GM12878 (cell line): ENCODE data around the gene TCF7L1. TPM values are rescaled to one million over a fixed set of nuclear protein-coding genes. Genes with fewer than 3 reads are reported as not detected.

Experiments used
- ATAC-seq: fragments of 200-7000 bp; cut with Tn5 transposase; 3 replicates; pipeline ENCODE4 v1.9.1; 2020; ENCODE audit warnings: mild to moderate bottlenecking, moderate library complexity
- BruUV-seq: library from RNA; stranded (reverse); fragments of 400-500 nt; replicated peaks from 2 replicates; lab custom pipeline; 2021; lab: Mats Ljungman, UMichigan
- CTCF ChIA-PET: fragments of 300-600 bp; sonication (Branson Sonifier 250); formaldehyde crosslinking; extraction: SDS; loops from one replicate; lab custom pipeline; 2021; ENCODE audit warnings: inconsistent platforms; lab: Yijun Ruan, JAX
- POLR2A ChIA-PET: fragments of 350-600 bp; formaldehyde crosslinking; extraction: SDS; loops from one replicate; lab custom pipeline; 2021; ENCODE audit warnings: inconsistent platforms; lab: Charles Lee
- RAD21 ChIA-PET: fragments of 300-600 bp; sonication (Branson Sonifier 250); formaldehyde crosslinking; loops from one replicate; lab custom pipeline; 2023; ENCODE audit warnings: antibody characterized with exemption; ENCODE audit not compliant: unreplicated experiment; lab: Charles Lee
- SMC1A ChIA-PET: fragments of 300-600 bp; sonication (Branson Sonifier 250); formaldehyde crosslinking; loops from one replicate; lab custom pipeline; 2023; ENCODE audit not compliant: unreplicated experiment, uncharacterized antibody; lab: Charles Lee
- DNase-seq: peaks from one replicate; pipeline ENCODE4 v3.0.0-alpha.2; 2011; ENCODE audit warnings: low read depth, low spot score
- FAIRE-seq: peaks from 3 replicates; lab custom pipeline; 2011; peaks lifted over from hg19 to GRCh38; lab: Jason Lieb, UNC
- H2AFZ ChIP-seq: 2 replicates; pipeline ENCODE4 v1.6.0; 2011; ENCODE audit warnings: low read depth, low read length, control low read depth; ENCODE audit not compliant: control insufficient read depth
- H3K27ac ChIP-seq: 2 replicates; pipeline ENCODE4 v1.5.1; 2011; ENCODE audit warnings: control low read depth; ENCODE audit not compliant: control insufficient read depth, insufficient read depth
- H3K27me3 ChIP-seq, 2 experiments: replicated peaks in 1 of 2; 2 replicates each; pipeline versions ENCODE4 v1.6.0 to v1.6.1; 2011; ENCODE audit warnings: low read length in 1 of 2; ENCODE audit not compliant: control insufficient read depth in 2 of 2, insufficient read depth in 2 of 2
- H3K36me3 ChIP-seq, 2 experiments: 2 replicates each; pipeline ENCODE4 v1.5.1; 2011; ENCODE audit warnings: low read length in 1 of 2; ENCODE audit not compliant: control insufficient read depth in 2 of 2, insufficient read depth in 2 of 2
- H3K4me1 ChIP-seq: 2 replicates; pipeline ENCODE4 v1.6.1; 2011; ENCODE audit warnings: mild to moderate bottlenecking, low read length, moderate library complexity, mixed read lengths; ENCODE audit not compliant: control insufficient read depth, insufficient read depth
- H3K4me2 ChIP-seq: 2 replicates; pipeline ENCODE4 v1.6.0; 2011; ENCODE audit warnings: control low read depth; ENCODE audit not compliant: control insufficient read depth, insufficient read depth
- H3K4me3 ChIP-seq: fragments of 200-600 bp; sonication (generic); 2 replicates; pipeline ENCODE4 v1.5.1; 2016
- H3K79me2 ChIP-seq: 2 replicates; pipeline ENCODE4 v1.6.0; 2011; ENCODE audit warnings: low read length; ENCODE audit not compliant: control insufficient read depth, insufficient read depth
- H3K9ac ChIP-seq: 2 replicates; pipeline ENCODE4 v1.8.0; 2011; ENCODE audit warnings: low read length, control low read depth, mixed read lengths; ENCODE audit not compliant: control insufficient read depth, insufficient read depth
- H3K9me3 ChIP-seq: replicated peaks from 3 replicates; pipeline ENCODE4 v1.5.1; 2011; ENCODE audit warnings: mild to moderate bottlenecking, low read length; ENCODE audit not compliant: control insufficient read depth, insufficient read depth
- H4K20me1 ChIP-seq: 2 replicates; pipeline ENCODE4 v1.6.0; 2011; ENCODE audit not compliant: control insufficient read depth, insufficient read depth
- CBX3 ChIP-seq: fragments of 200-600 bp; sonication (generic); IDR thresholded peaks from 2 replicates; pipeline ENCODE4 v1.6.1; 2016; ENCODE audit warnings: low read depth, borderline replicate concordance
- HDGF ChIP-seq: fragments of 450-650 bp; IDR thresholded peaks from 2 replicates; pipeline ENCODE4 v1.6.1; 2016; ENCODE audit warnings: antibody characterized with exemption
- IKZF1 ChIP-seq: fragments of 450-650 bp; conservative IDR thresholded peaks from 2 replicates; pipeline ENCODE4 v1.6.1; 2017; ENCODE audit warnings: antibody characterized with exemption, mild to moderate bottlenecking
- LARP7 ChIP-seq: fragments of 450-650 bp; IDR thresholded peaks from 2 replicates; pipeline ENCODE4 v1.6.1; 2017; ENCODE audit warnings: mild to moderate bottlenecking
- MYB ChIP-seq: fragments of 150-350 bp; IDR thresholded peaks from 2 replicates; pipeline ENCODE4 v1.6.1; 2014; ENCODE audit warnings: mild to moderate bottlenecking, low read depth, low read length, borderline replicate concordance
- NBN ChIP-seq: fragments of 450-650 bp; IDR thresholded peaks from 2 replicates; pipeline ENCODE4 v1.6.1; 2016
- NR2C1 ChIP-seq: fragments of 450-650 bp; IDR thresholded peaks from 2 replicates; pipeline ENCODE4 v1.6.1; 2017; ENCODE audit warnings: antibody characterized with exemption, mild to moderate bottlenecking, moderate library complexity
- RAD51 ChIP-seq: fragments of 450-650 bp; IDR thresholded peaks from 2 replicates; pipeline ENCODE4 v1.6.1; 2016; ENCODE audit warnings: moderate library complexity, mild to moderate bottlenecking, inconsistent platforms
- RELA ChIP-seq: fragments of 450-650 bp; IDR thresholded peaks from 2 replicates; pipeline ENCODE4 v1.8.0; 2014; ENCODE audit warnings: borderline replicate concordance; ENCODE audit not compliant: partially characterized antibody
- SIX5 ChIP-seq: IDR thresholded peaks from 2 replicates; pipeline ENCODE4 v1.6.1; 2011; ENCODE audit warnings: mild to moderate bottlenecking, low read depth, low read length, moderate library complexity; ENCODE audit not compliant: severe bottlenecking
- SMC3 ChIP-seq: IDR thresholded peaks from 2 replicates; pipeline ENCODE4 v1.6.1; 2011; ENCODE audit warnings: low read length, improper control_type of control experiment, borderline replicate concordance
- SUZ12 ChIP-seq: fragments of 200-600 bp; sonication (generic); IDR thresholded peaks from one replicate; pipeline ENCODE4 v1.6.1; 2018; ENCODE audit warnings: antibody characterized with exemption, mild to moderate bottlenecking; ENCODE audit not compliant: unreplicated experiment
- ZBED1 ChIP-seq: IDR thresholded peaks from 2 replicates; pipeline ENCODE4 v1.6.1; 2016; ENCODE audit warnings: borderline replicate concordance
- ZNF24 ChIP-seq: fragments of 450-650 bp; IDR thresholded peaks from 2 replicates; pipeline ENCODE4 v1.6.1; 2017; ENCODE audit warnings: antibody characterized with exemption, mild to moderate bottlenecking
- WGBS: methylation state at CpG from one replicate; pipeline ENCODE4 v1.1.6; 2016; ENCODE audit warnings: low lambda C conversion rate; ENCODE audit not compliant: insufficient replicate concordance, insufficient coverage; ENCODE audit errors: missing lambda C conversion rate; 5-methylcytosine and 5-hydroxymethylcytosine counted together
- in situ Hi-C: fragments of 300-500 bp; cut with MboI; formaldehyde crosslinking; loops from 9 replicates; pipeline ENCODE4 v1.14.3; 2018; ENCODE audit warnings: mixed read lengths
- intact Hi-C: fragments of 100-400 bp; cut with micrococcal nuclease; formaldehyde crosslinking; loops from one replicate; pipeline ENCODE4 v1.14.2; 2022; ENCODE audit not compliant: unreplicated experiment
- polyA plus RNA-seq, 11 experiments: library from polyadenylated mRNA; depleted of rRNA in 4 of 11; unstranded in 6 of 11; stranded (reverse) in 5 of 11; fragments of >200 nt; fragmentation: Nextera tagmentation in 4 of 11; fragmentation: Illumina TruSeq in 1 of 11; extraction: Ambion mirVana in 4 of 11; extraction: Trizol in 1 of 11; gene quantifications; 1 replicate in 1 of 11; 2 replicates in 10 of 11; pipeline versions ENCODE4 v1.2.1 to v1.2.3, GENCODE V29; 2011 to 2016; ENCODE audit warnings: inconsistent platforms in 2 of 11, missing spikeins in 2 of 11, low read depth in 1 of 11
- total RNA-seq, 4 experiments: library from RNA; depleted of rRNA in 3 of 4; stranded (reverse); fragments of >200 nt in 3 of 4; fragmentation: Illumina TruSeq in 1 of 4; extraction: Trizol in 1 of 4; gene quantifications; 2 replicates each; pipeline versions ENCODE4 v1.2.1 to v1.2.3, GENCODE V29; 2013 to 2021
- TF ChIP-seq, protein P1 (sequence below): fragments of 450-650 bp; IDR thresholded peaks from 2 replicates; pipeline ENCODE4 v1.6.1; 2017; ENCODE audit warnings: mild to moderate bottlenecking, moderate library complexity
- TF ChIP-seq, protein P2 (sequence below): fragments of 450-650 bp; IDR thresholded peaks from 2 replicates; pipeline ENCODE4 v1.6.1; 2017; ENCODE audit warnings: low read depth, mild to moderate bottlenecking, moderate library complexity
- TF ChIP-seq, protein P3 (sequence below): fragments of 150-350 bp; IDR thresholded peaks from 2 replicates; pipeline ENCODE4 v1.6.1; 2016; ENCODE audit warnings: low read depth, low read length

TCF7L1 gene
- total and polyA plus RNA-seq, 10 of the 15 experiments (the other 5 are each of a cell fraction or from before 2014, with no cell fraction given) = 0.03 to 0.11 (median 0.10) TPM; not detected in 7

DNA sequence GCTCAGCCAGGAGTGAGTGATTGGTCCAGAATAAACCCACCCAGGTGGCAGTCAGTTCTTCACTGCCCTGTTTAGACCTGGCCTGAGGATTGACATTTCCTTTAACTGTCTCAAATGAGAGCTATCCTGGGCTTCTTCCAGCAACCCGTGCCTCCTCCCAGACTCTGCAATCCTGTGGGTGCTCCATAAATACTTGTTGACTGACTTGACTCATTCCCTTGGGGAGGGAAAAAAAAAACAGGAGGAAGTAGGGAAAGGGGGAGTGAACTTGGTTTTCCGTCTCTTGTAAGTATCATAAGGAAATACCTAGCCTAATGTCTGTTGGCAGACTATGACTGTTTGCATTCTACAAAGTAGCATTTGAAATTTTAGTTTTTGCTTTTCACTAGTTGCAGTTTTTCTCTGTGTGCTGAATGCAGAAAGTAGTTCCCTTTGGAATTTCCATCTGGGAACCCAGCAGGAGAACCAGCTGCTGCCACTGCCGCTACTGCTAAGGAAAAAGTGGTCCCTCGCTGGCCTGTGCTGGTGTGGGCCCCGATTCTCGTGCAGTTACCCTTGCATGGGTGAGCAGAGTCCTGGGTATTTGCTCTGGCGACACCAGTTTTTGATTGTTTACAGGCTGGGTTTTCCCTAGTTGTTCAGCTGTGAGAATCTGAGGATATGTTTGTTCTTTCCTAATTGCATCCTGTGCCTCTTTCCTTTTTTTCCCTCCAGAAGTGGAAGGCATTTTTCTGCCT lies 115.7 kb downstream of the TCF7L1 start:
- Histone ChIP-seq H3K4me2 (no peak overlapping the region), H3K4me3 (no peak overlapping the region), H3K79me2 (no peaks in the 10 kb centered on the region), H3K27ac (no peak overlapping the region), H4K20me1 (no peaks in the 10 kb centered on the region), H2AFZ (no peak overlapping the region), H3K4me1 (no peaks in the 10 kb centered on the region), H3K27me3 (peaks cover 2% of the 10 kb centered on the region in 2 experiments), H3K9me3 (no peaks in the 10 kb centered on the region), H3K36me3 (no peaks in the 10 kb centered on the region), H3K9ac (no peak overlapping the region)
- SMC1A ChIA-PET = no interaction called here
- in situ Hi-C loops = no loop called here
- 55% methylated on average over 7 of the region's 7 CpGs for WGBS
- TF ChIP-seq SUZ12 (no peak), ZNF24 (no peak), MYB (no peak), CBX3 (no peak), LARP7 (no peak), IKZF1 (no peak), SIX5 (no peak), SMC3 (no peak), NR2C1 (no peak), ZBED1 (no peak), RELA (no peak), RAD51 (no peak), NBN (no peak), HDGF (no peak)
- TF ChIP-seq, protein P1, sequence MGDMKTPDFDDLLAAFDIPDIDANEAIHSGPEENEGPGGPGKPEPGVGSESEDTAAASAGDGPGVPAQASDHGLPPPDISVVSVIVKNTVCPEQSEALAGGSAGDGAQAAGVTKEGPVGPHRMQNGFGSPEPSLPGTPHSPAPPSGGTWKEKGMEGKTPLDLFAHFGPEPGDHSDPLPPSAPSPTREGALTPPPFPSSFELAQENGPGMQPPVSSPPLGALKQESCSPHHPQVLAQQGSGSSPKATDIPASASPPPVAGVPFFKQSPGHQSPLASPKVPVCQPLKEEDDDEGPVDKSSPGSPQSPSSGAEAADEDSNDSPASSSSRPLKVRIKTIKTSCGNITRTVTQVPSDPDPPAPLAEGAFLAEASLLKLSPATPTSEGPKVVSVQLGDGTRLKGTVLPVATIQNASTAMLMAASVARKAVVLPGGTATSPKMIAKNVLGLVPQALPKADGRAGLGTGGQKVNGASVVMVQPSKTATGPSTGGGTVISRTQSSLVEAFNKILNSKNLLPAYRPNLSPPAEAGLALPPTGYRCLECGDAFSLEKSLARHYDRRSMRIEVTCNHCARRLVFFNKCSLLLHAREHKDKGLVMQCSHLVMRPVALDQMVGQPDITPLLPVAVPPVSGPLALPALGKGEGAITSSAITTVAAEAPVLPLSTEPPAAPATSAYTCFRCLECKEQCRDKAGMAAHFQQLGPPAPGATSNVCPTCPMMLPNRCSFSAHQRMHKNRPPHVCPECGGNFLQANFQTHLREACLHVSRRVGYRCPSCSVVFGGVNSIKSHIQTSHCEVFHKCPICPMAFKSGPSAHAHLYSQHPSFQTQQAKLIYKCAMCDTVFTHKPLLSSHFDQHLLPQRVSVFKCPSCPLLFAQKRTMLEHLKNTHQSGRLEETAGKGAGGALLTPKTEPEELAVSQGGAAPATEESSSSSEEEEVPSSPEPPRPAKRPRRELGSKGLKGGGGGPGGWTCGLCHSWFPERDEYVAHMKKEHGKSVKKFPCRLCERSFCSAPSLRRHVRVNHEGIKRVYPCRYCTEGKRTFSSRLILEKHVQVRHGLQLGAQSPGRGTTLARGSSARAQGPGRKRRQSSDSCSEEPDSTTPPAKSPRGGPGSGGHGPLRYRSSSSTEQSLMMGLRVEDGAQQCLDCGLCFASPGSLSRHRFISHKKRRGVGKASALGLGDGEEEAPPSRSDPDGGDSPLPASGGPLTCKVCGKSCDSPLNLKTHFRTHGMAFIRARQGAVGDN = no peak
- TF ChIP-seq, protein P2, sequence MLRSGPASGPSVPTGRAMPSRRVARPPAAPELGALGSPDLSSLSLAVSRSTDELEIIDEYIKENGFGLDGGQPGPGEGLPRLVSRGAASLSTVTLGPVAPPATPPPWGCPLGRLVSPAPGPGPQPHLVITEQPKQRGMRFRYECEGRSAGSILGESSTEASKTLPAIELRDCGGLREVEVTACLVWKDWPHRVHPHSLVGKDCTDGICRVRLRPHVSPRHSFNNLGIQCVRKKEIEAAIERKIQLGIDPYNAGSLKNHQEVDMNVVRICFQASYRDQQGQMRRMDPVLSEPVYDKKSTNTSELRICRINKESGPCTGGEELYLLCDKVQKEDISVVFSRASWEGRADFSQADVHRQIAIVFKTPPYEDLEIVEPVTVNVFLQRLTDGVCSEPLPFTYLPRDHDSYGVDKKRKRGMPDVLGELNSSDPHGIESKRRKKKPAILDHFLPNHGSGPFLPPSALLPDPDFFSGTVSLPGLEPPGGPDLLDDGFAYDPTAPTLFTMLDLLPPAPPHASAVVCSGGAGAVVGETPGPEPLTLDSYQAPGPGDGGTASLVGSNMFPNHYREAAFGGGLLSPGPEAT = no peak
- TF ChIP-seq, protein P3, sequence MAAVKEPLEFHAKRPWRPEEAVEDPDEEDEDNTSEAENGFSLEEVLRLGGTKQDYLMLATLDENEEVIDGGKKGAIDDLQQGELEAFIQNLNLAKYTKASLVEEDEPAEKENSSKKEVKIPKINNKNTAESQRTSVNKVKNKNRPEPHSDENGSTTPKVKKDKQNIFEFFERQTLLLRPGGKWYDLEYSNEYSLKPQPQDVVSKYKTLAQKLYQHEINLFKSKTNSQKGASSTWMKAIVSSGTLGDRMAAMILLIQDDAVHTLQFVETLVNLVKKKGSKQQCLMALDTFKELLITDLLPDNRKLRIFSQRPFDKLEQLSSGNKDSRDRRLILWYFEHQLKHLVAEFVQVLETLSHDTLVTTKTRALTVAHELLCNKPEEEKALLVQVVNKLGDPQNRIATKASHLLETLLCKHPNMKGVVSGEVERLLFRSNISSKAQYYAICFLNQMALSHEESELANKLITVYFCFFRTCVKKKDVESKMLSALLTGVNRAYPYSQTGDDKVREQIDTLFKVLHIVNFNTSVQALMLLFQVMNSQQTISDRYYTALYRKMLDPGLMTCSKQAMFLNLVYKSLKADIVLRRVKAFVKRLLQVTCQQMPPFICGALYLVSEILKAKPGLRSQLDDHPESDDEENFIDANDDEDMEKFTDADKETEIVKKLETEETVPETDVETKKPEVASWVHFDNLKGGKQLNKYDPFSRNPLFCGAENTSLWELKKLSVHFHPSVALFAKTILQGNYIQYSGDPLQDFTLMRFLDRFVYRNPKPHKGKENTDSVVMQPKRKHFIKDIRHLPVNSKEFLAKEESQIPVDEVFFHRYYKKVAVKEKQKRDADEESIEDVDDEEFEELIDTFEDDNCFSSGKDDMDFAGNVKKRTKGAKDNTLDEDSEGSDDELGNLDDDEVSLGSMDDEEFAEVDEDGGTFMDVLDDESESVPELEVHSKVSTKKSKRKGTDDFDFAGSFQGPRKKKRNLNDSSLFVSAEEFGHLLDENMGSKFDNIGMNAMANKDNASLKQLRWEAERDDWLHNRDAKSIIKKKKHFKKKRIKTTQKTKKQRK = no peak
- CTCF ChIA-PET = interaction anchor here (0.6 kb wide), 1 partner anchor 46 kb away, joined by 3 read pairs; no protein-coding TSS in a partner anchor
- FAIRE-seq (no peak), ATAC-seq (no peak), DNase-seq (no peak)
- POLR2A ChIA-PET = no interaction called here
- RAD21 ChIA-PET = no interaction called here
- BruUV-seq = no TSS peak
- intact Hi-C loops = no loop called here
